PC-3 (cell line): ENCODE results near the gene ERMARD.

ENCODE experiments used
- CTCF ChIP-seq: fragments of 300-600 bp; sonication (generic); conservative IDR thresholded peaks from 2 replicates; pipeline ENCODE4 v1.5.1; 2017; ENCODE audit warnings: antibody characterized with exemption, low read depth, mild to moderate bottlenecking, low read length
- EZH2 ChIP-seq: fragments of 300-600 bp; sonication (generic); IDR thresholded peaks from one replicate; pipeline ENCODE4 v1.6.1; 2017; ENCODE audit warnings: antibody characterized with exemption, mild to moderate bottlenecking, low read length; ENCODE audit not compliant: unreplicated experiment
- EZH2phosphoT487 ChIP-seq: fragments of 300-600 bp; sonication (generic); IDR thresholded peaks from 2 replicates; pipeline ENCODE4 v1.6.1; 2018; ENCODE audit warnings: mild to moderate bottlenecking, antibody characterized with exemption, low read length, borderline replicate concordance

GRCh38 chr6:169766232-169766631 is 14.8 kb downstream of the ERMARD start:
- TF ChIP-seq EZH2, result no peak
- TF ChIP-seq CTCF, result no peak
- TF ChIP-seq EZH2phosphoT487, result no peak
